HT-29 (cell line): ENCODE measurements around the gene CES4A. TPM values are rescaled to one million over a fixed set of nuclear protein-coding genes. Genes with fewer than 3 reads are reported as not detected.
"Not testable (repeated sequence)": the region's sequence is repeated elsewhere in the genome, so short reads cannot be mapped to it uniquely, and the experiment has no call there.

Experiments used
- DNase-seq: peaks from one replicate; pipeline ENCODE4 v3.0.0-alpha.2; 2015; ENCODE audit warnings: low spot score
- total RNA-seq: library from RNA; depleted of rRNA; stranded (reverse); fragments of >200 nt; shearing (Covaris generic); gene quantifications from 2 replicates; pipeline ENCODE4 v1.2.3, GENCODE V29; 2014

The CES4A gene
- total RNA-seq, 1 experiment from 2014 or later, result 5.5 TPM

GRCh38 chr16:66984892-66985311 is 3.5 kb upstream of the CES4A start:
- no peak for DNase-seq

- no peak for DNase-seq
Observed at GRCh38 chr16:66986559-66986958, 1.8 kb upstream of the CES4A start.

GRCh38 chr16:66991545-66992077 is 3.2 kb downstream of the CES4A start:
- DNase-seq, result no peak

GRCh38 chr16:66993558-66993957 is 5.2 kb downstream of the CES4A start:
- DNase-seq, result not testable (repeated sequence)

- DNase-seq, result no peak
Observed at GRCh38 chr16:66996324-66996982, 8.1 kb downstream of the CES4A start.

- no peak for DNase-seq
Observed at GRCh38 chr16:66996983-66997358, 8.6 kb downstream of the CES4A start.

GRCh38 chr16:67000384-67001351 is 12.3 kb downstream of the CES4A start:
- no peak for DNase-seq

GRCh38 chr16:67001726-67002125 is 13.3 kb downstream of the CES4A start:
- no peak for DNase-seq

- DNase-seq, result no peak
Observed at GRCh38 chr16:67006930-67007658, 18.7 kb downstream of the CES4A start.

- DNase-seq, result no peak
Observed at GRCh38 chr16:67009158-67009557, 20.8 kb downstream of the CES4A start.

- DNase-seq, result no peak
Observed at GRCh38 chr16:67011274-67011673, 22.9 kb downstream of the CES4A start.

- DNase-seq, result no peak
Observed at GRCh38 chr16:67013233-67013822, 24.9 kb downstream of the CES4A start.

- peak; percentile 16 for DNase-seq
Observed at GRCh38 chr16:67013823-67014633, 25.6 kb downstream of the CES4A start.

- DNase-seq, result no peak
Observed at GRCh38 chr16:67014634-67015312, 26.4 kb downstream of the CES4A start.

- peak; percentile 44 for DNase-seq
Observed at GRCh38 chr16:67015313-67015731, 26.9 kb downstream of the CES4A start.

GRCh38 chr16:67016143-67016542 is 27.8 kb downstream of the CES4A start:
- DNase-seq, result no peak

GRCh38 chr16:67016681-67017420 is 28.5 kb downstream of the CES4A start:
- DNase-seq, result no peak

- DNase-seq, result no peak
Observed at GRCh38 chr16:67017421-67017750, 29.0 kb downstream of the CES4A start.

GRCh38 chr16:67017810-67018488 is 29.6 kb downstream of the CES4A start:
- peak; percentile 95 for DNase-seq
